Hepatocyte (in vitro differentiated cells): Measurements from ENCODE around the gene ADAMTS7. TPM values are rescaled to one million over a fixed set of nuclear protein-coding genes. Genes with fewer than 3 reads are reported as not detected.

Source experiments
- DNase-seq: peaks from one replicate; pipeline ENCODE4 v3.0.0-alpha.2; 2016; ENCODE audit warnings: low spot score
- H2AFZ ChIP-seq: fragments of 200-600 bp; sonication (generic); 2 replicates; pipeline ENCODE4 v1.6.0; 2016; ENCODE audit warnings: antibody characterized with exemption, mild to moderate bottlenecking
- H3K27ac ChIP-seq: fragments of 200-600 bp; sonication (generic); 2 replicates; pipeline ENCODE4 v1.5.1; 2016; ENCODE audit warnings: mild to moderate bottlenecking
- H3K27me3 ChIP-seq: fragments of 200-600 bp; sonication (generic); 2 replicates; pipeline ENCODE4 v1.6.1; 2016
- H3K36me3 ChIP-seq: fragments of 200-600 bp; sonication (generic); replicated peaks from 2 replicates; pipeline ENCODE4 v1.5.1; 2016; ENCODE audit warnings: low read depth; ENCODE audit not compliant: insufficient read depth
- H3K4me1 ChIP-seq: fragments of 200-600 bp; sonication (generic); 2 replicates; pipeline ENCODE4 v1.5.1; 2016; ENCODE audit warnings: mild to moderate bottlenecking, moderate library complexity; ENCODE audit not compliant: insufficient read depth
- H3K4me2 ChIP-seq: fragments of 200-600 bp; sonication (generic); 2 replicates; pipeline ENCODE4 v1.6.0; 2016
- H3K4me3 ChIP-seq: fragments of 200-600 bp; sonication (generic); 2 replicates; pipeline ENCODE4 v1.5.1; 2016; ENCODE audit warnings: mild to moderate bottlenecking
- H3K79me2 ChIP-seq: fragments of 200-600 bp; sonication (generic); 2 replicates; pipeline ENCODE4 v1.6.0; 2017; ENCODE audit warnings: mild to moderate bottlenecking
- H3K9me2 ChIP-seq: fragments of 200-600 bp; sonication (generic); replicated peaks from 2 replicates; pipeline ENCODE4 v1.6.0; 2017; ENCODE audit warnings: mild to moderate bottlenecking; ENCODE audit not compliant: insufficient read depth
- H3K9me3 ChIP-seq: fragments of 200-600 bp; sonication (generic); 2 replicates; pipeline ENCODE4 v1.5.1; 2016; ENCODE audit warnings: low read depth, mild to moderate bottlenecking
- H4K20me1 ChIP-seq: fragments of 200-600 bp; sonication (generic); 2 replicates; pipeline ENCODE4 v1.6.0; 2016; ENCODE audit warnings: mild to moderate bottlenecking; ENCODE audit not compliant: insufficient read depth, poor library complexity, severe bottlenecking
- CTCF ChIP-seq: fragments of 200-600 bp; sonication (generic); IDR thresholded peaks from 2 replicates; pipeline ENCODE4 v1.5.1; 2016; ENCODE audit warnings: antibody characterized with exemption, mild to moderate bottlenecking; ENCODE audit not compliant: poor library complexity
- EZH2 ChIP-seq: fragments of 200-600 bp; sonication (generic); IDR thresholded peaks from 2 replicates; pipeline ENCODE4 v1.6.1; 2016; ENCODE audit warnings: antibody characterized with exemption, mild to moderate bottlenecking, borderline replicate concordance
- EZH2phosphoT487 ChIP-seq: fragments of 200-600 bp; sonication (generic); IDR thresholded peaks from one replicate; pipeline ENCODE4 v1.6.1; 2018; ENCODE audit warnings: antibody characterized with exemption, mild to moderate bottlenecking, low read depth, moderate library complexity; ENCODE audit not compliant: unreplicated experiment, severe bottlenecking
- WGBS: methylation state at CpG from one replicate; pipeline ENCODE4 v1.1.6; 2016; ENCODE audit warnings: low lambda C conversion rate; ENCODE audit errors: missing lambda C conversion rate; 5-methylcytosine and 5-hydroxymethylcytosine counted together
- polyA plus RNA-seq: library from polyadenylated mRNA; unstranded; fragments of >200 nt; fragmentation: Nextera tagmentation; extraction: Ambion mirVana; gene quantifications from 2 replicates; pipeline ENCODE4 v1.2.1, GENCODE V29; 2016
- total RNA-seq: library from RNA; depleted of rRNA; stranded (reverse); fragments of >200 nt; gene quantifications from 2 replicates; pipeline ENCODE4 v1.2.3, GENCODE V29; 2014

ADAMTS7 gene
- total and polyA plus RNA-seq, 2 experiments from 2014 or later: 12.1 to 14.7 TPM

- DNase-seq: no peak
- Histone ChIP-seq H3K4me2 (no peak overlapping the region), H3K79me2 (no peaks in the 10 kb centered on the region), H3K4me1 (no peaks in the 10 kb centered on the region), H3K9me3 (no peaks in the 10 kb centered on the region), H2AFZ (no peak overlapping the region), H4K20me1 (no peaks in the 10 kb centered on the region), H3K4me3 (no peak overlapping the region), H3K36me3 (no peaks in the 10 kb centered on the region), H3K9me2 (no peaks in the 10 kb centered on the region), H3K27ac (no peak overlapping the region), H3K27me3 (no peaks in the 10 kb centered on the region)
- 94% methylated on average over 44 of the region's 52 CpGs for WGBS
- TF ChIP-seq EZH2: no peak
- TF ChIP-seq EZH2phosphoT487: no peak
- no peak for TF ChIP-seq CTCF
Observed at GRCh38 chr15:78830514-78831228, 19.4 kb upstream of the ADAMTS7 start.

DNA sequence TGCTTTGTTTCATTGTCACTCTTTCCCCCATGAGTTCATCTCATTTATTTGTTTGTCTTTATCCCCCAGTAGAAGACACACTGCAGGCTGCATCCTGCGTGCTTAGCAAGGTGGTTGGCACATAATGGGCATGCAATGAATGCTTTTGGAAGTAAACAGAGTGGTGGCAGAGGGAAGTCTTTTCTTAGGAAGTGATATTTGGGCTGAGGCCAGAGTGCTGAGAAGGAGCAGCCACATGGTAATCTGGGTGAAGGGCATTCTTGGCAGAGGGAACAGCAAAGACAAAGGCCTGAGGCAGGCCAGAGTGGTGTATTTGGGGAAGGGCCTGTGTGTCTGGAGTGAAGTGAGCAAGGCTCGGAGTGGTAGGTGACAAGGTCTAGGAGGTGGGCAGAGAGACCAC, 17.7 kb upstream of the ADAMTS7 start:
- no peaks in the 10 kb centered on the region for H3K36me3 ChIP-seq
- 91% methylated on average over 2 of the region's 2 CpGs for WGBS

GRCh38 chr15:78822514-78822913, 11.2 kb upstream of the ADAMTS7 start:
- Histone ChIP-seq H4K20me1 (no peaks in the 10 kb centered on the region), H3K9me3 (no peaks in the 10 kb centered on the region), H3K79me2 (no peaks in the 10 kb centered on the region), H2AFZ (no peak overlapping the region), H3K9me2 (no peaks in the 10 kb centered on the region), H3K27me3 (no peaks in the 10 kb centered on the region), H3K27ac (no peak overlapping the region), H3K4me3 (no peak overlapping the region), H3K4me1 (no peaks in the 10 kb centered on the region), H3K36me3 (no peaks in the 10 kb centered on the region), H3K4me2 (no peak overlapping the region)
- no peak for DNase-seq
- WGBS: 63% methylated on average over 3 of the region's 3 CpGs
- no peak for TF ChIP-seq CTCF
- TF ChIP-seq EZH2phosphoT487: no peak
- TF ChIP-seq EZH2: no peak

More for the DNA sequence above, 17.7 kb upstream of the ADAMTS7 start:
- Histone ChIP-seq H3K4me1 (no peaks in the 10 kb centered on the region), H3K9me3 (no peaks in the 10 kb centered on the region), H3K9me2 (no peaks in the 10 kb centered on the region), H3K4me3 (no peak overlapping the region), H3K27ac (no peak overlapping the region), H3K4me2 (no peak overlapping the region), H3K27me3 (no peaks in the 10 kb centered on the region), H2AFZ (no peak overlapping the region), H3K79me2 (no peaks in the 10 kb centered on the region), H4K20me1 (no peaks in the 10 kb centered on the region)
- TF ChIP-seq EZH2: no peak
- TF ChIP-seq EZH2phosphoT487: no peak
- TF ChIP-seq CTCF: no peak
- no peak for DNase-seq
